Upper lobe of left lung (tissue), 6 donors: Measurements from ENCODE around the gene BBC3. TPM values are rescaled to one million over a fixed set of nuclear protein-coding genes. Genes with fewer than 3 reads are reported as not detected.
"Not testable (repeated sequence)": the region's sequence is repeated elsewhere in the genome, so short reads cannot be mapped to it uniquely, and the experiment has no call there.

Source experiments
- ATAC-seq, 2 donors: fragments of 200-7000 bp; cut with Tn5 transposase; one replicate each; pipeline ENCODE4 v1.9.1; 2022; ENCODE audit warnings: mild to moderate bottlenecking in 2 of 2, moderate library complexity in 2 of 2; ENCODE audit not compliant: low FRiP score in 2 of 2
- DNase-seq, 2 donors: peaks; one replicate each; pipeline ENCODE4 v3.0.0-alpha.2; 2019 to 2020
- H3K27ac ChIP-seq, 4 donors: fragments of 200-600 bp; sonication (generic); one replicate each; pipeline ENCODE4 v1.5.1; 2016 to 2019
- H3K27me3 ChIP-seq, 4 donors: fragments of 200-600 bp; sonication (generic); one replicate each; pipeline ENCODE4 v1.5.1; 2017 to 2019
- H3K36me3 ChIP-seq, 4 donors: fragments of 200-600 bp; sonication (generic); one replicate each; pipeline ENCODE4 v1.5.1; 2016 to 2019
- H3K4me1 ChIP-seq, 4 donors: fragments of 200-600 bp; sonication (generic); one replicate each; pipeline ENCODE4 v1.5.1; 2018 to 2019
- H3K4me3 ChIP-seq, 4 donors: fragments of 200-600 bp; sonication (generic); one replicate each; pipeline ENCODE4 v1.5.1; 2017 to 2019; ENCODE audit warnings: mild to moderate bottlenecking in 2 of 4, moderate library complexity in 1 of 4
- H3K9me3 ChIP-seq, 4 donors: fragments of 200-600 bp; sonication (generic); one replicate each; pipeline ENCODE4 v1.5.1; 2018 to 2019
- EP300 ChIP-seq, 4 donors: sonication (generic); formaldehyde crosslinking; IDR thresholded peaks; one replicate each; pipeline ENCODE4 v1.5.1; 2017; ENCODE audit warnings: antibody characterized with exemption in 4 of 4, control low read depth in 2 of 4
- POLR2A ChIP-seq, 4 donors: fragments of 450-650 bp; IDR thresholded peaks; one replicate each; pipeline ENCODE4 v1.5.1; 2016 to 2017; ENCODE audit warnings: antibody characterized with exemption in 4 of 4, mild to moderate bottlenecking in 2 of 4
- POLR2AphosphoS5 ChIP-seq, 2 donors: sonication (generic); formaldehyde crosslinking; IDR thresholded peaks; one replicate each; pipeline ENCODE4 v1.5.1; 2017; ENCODE audit warnings: antibody characterized with exemption in 2 of 2
- WGBS, 2 donors: methylation state at CpG; one replicate each; pipeline ENCODE4 v1.1.5; 2017 to 2018; 5-methylcytosine and 5-hydroxymethylcytosine counted together
- total RNA-seq, 6 donors: library from RNA; depleted of rRNA in 4 of 6; stranded (reverse); fragments of >200 nt in 4 of 6; gene quantifications; one replicate each; pipeline versions ENCODE4 v1.1.0 to v1.2.1, GENCODE V29; 2016 to 2021
- TF ChIP-seq, protein P1 (sequence below), 6 experiments: fragments of 450-650 bp in 4 of 6; fragments of 200-600 bp in 2 of 6; sonication (generic) in 2 of 6; IDR thresholded peaks; one replicate each; pipeline ENCODE4 v1.5.1; 2016 to 2019; ENCODE audit warnings: antibody characterized with exemption in 6 of 6
- donor health status: DM: no; HTN: no; CAD: no; lungs with moderate emphysema.
- donor health status: DM: no; HTN: yes; CAD: no; lungs with severe emphysema.

Gene BBC3
- total RNA-seq, 6 donors from 2014 or later: 7.4 to 29.3 (median 15.9) TPM

DNA sequence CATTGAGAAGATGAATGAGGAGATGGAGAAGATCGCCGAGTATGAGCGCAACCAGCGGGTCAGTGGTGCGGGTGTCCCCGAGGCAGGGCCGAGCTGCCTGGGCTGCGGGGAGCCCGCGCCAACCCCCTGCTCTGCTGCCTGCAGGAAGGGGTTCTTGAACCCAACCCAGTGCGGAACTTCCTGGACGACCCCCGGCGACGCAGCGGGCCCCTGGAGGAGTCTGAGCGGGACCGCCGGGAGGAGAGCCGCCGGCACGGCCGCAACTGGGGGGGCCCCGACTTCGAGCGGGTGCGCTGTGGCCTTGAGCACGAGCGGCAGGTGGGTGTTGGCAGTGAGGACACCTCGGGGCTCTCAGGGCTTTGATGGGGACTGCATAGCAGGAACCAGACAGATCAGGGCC, 33.6 kb upstream of the BBC3 start:
- ATAC-seq (no peak), DNase-seq (peak in 1 of 2 donors; percentile 86)
- Histone ChIP-seq H3K9me3 (no peaks in the 10 kb centered on the region), H3K27ac (no peak overlapping the region), H3K27me3 (no peaks in the 10 kb centered on the region), H3K36me3 (peaks cover 23 to 94% (median 79%) of the 10 kb centered on the region in 4 donors), H3K4me1 (peaks cover 0 to 10% (median 0%) of the 10 kb centered on the region in 4 donors), H3K4me3 (no peak overlapping the region)
- TF ChIP-seq POLR2A (IDR thresholded peaks at IDR 0.05): no peak
- no peak for TF ChIP-seq POLR2AphosphoS5 (IDR thresholded peaks at IDR 0.05)
- TF ChIP-seq EP300 (IDR thresholded peaks at IDR 0.05): no peak
- TF ChIP-seq, protein P1, sequence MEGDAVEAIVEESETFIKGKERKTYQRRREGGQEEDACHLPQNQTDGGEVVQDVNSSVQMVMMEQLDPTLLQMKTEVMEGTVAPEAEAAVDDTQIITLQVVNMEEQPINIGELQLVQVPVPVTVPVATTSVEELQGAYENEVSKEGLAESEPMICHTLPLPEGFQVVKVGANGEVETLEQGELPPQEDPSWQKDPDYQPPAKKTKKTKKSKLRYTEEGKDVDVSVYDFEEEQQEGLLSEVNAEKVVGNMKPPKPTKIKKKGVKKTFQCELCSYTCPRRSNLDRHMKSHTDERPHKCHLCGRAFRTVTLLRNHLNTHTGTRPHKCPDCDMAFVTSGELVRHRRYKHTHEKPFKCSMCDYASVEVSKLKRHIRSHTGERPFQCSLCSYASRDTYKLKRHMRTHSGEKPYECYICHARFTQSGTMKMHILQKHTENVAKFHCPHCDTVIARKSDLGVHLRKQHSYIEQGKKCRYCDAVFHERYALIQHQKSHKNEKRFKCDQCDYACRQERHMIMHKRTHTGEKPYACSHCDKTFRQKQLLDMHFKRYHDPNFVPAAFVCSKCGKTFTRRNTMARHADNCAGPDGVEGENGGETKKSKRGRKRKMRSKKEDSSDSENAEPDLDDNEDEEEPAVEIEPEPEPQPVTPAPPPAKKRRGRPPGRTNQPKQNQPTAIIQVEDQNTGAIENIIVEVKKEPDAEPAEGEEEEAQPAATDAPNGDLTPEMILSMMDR (IDR thresholded peaks at IDR 0.05): no peak
- 94 to 97% methylated on average over 19 to 30 of the region's 30 CpGs for WGBS, 2 donors

DNA sequence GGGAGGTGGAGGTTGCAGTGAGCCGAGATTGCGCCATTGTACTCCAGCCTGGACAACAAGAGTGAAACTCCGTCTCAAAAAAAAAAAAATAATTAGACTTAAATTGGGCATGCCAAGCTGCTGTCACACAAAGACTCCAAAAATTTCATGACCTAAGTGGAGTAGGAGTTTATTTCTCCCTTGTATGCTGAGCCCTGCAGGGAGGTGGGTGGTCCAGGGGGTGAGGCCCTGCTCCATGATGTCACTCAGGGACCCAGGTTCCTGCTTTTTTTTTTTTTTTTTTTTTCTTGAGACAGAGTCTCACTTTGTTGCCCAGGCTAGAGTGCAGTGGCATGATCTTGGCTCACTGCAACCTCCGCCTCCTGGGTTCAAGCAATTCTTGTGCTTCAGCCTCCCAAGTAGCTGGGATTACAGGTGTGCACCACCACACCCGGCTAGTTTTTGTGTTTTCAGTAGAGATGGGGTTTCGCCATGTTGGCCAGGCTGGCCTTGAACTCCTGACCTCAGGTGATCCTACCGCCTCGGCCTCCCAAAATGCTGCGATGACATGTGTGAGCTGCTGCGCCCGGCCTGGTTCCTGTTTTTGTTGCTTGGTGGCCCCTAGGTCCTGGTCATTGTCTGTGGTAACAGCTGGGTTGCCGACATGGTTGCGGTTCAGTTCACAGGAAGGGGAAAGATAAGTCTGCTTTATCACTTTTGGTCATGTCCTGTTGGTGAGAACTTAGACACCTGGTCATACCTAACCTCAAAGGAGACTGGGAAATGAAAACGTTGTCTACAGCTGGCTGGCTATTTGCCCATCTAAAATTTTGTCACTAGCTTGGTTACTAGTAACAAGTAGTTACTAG, 31.2 kb upstream of the BBC3 start:
- not testable (repeated sequence) for DNase-seq, H3K27ac ChIP-seq, H3K9me3 ChIP-seq, H3K4me3 ChIP-seq, ATAC-seq, H3K27me3 ChIP-seq
- Histone ChIP-seq H3K4me1 (peaks cover 15 to 32% (median 17%) of the 10 kb centered on the region in 4 donors), H3K36me3 (peaks cover 21 to 87% (median 77%) of the 10 kb centered on the region in 4 donors)
- 76 to 85% methylated on average over 14 of the region's 14 CpGs for WGBS, 2 donors

DNA sequence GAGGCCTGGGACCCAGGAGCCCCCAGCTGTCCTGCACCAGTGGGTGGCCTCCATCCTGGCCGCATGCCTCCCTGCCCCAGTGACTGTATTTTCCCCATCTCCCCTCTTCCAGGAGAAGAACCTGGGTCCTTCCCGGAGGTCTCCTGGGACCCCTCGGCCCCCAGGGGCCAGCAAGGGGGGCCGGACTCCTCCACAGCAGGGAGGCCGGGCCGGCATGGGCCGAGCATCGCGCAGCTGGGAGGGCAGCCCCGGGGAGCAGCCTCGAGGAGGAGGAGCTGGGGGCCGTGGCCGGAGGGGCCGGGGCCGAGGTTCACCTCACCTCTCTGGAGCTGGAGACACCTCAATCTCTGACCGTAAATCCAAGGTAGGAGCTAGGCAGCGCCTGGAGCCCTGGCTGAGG, 29.5 kb upstream of the BBC3 start:
- H3K4me1 ChIP-seq: peaks cover 21 to 39% (median 24%) of the 10 kb centered on the region in 4 donors
- H3K4me3 ChIP-seq: no peak overlapping the region
- H3K36me3 ChIP-seq: peaks cover 20 to 71% (median 61%) of the 10 kb centered on the region in 4 donors
- H3K9me3 ChIP-seq: no peaks in the 10 kb centered on the region
- no peak for ATAC-seq
- TF ChIP-seq, protein P1 (IDR thresholded peaks at IDR 0.05): no peak
- no peak for TF ChIP-seq POLR2AphosphoS5 (IDR thresholded peaks at IDR 0.05)
- TF ChIP-seq EP300 (IDR thresholded peaks at IDR 0.05): no peak
- TF ChIP-seq POLR2A (IDR thresholded peaks at IDR 0.05): no peak
- 94 to 98% methylated on average over 16 to 17 of the region's 17 CpGs for WGBS, 2 donors
- DNase-seq: peak in 1 of 2 donors; percentile 86
- no peaks in the 10 kb centered on the region for H3K27me3 ChIP-seq
- no peak overlapping the region for H3K27ac ChIP-seq

DNA sequence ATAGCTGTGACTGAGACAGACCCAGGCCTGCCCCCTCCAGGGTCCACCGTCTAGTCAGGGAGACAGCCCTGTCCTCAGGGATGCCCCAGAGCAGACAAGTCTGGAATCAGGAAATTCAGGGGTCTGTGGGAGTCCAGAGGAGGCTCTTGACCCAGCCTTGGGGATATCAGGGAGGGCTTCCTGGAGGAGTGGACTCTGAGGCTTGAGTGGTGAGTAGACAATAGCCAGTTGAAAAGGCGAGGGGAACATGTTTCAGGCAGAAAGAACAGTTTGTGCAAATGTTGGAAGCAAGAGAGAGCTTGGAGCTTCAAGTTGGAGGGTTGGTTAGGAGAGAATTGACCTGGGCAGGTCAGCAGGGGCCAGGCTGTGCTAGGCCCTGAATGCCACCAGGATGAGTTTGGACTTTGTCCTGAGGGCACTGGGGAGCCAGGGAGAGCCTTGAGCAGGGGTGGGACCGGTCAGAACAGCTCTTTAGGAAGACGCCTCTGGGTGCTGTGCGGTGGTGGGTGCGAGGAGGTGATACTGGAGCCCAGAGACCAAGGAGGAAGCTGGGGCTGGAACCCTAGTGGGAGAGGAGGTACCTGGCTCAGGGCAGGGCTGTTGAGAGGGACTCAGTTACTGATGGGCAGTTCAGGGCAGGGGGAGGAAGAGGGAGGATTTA, 28.0 kb upstream of the BBC3 start:
- DNase-seq: no peak
- Histone ChIP-seq H3K4me3 (no peak overlapping the region), H3K36me3 (peaks cover 9 to 56% (median 48%) of the 10 kb centered on the region in 4 donors), H3K27ac (peak overlapping the region in 3 of 4 donors; percentile 93 to 97 (median 96)), H3K9me3 (no peaks in the 10 kb centered on the region), H3K27me3 (no peaks in the 10 kb centered on the region), H3K4me1 (peaks cover 23 to 44% (median 25%) of the 10 kb centered on the region in 4 donors)
- 93 to 94% methylated on average over 6 of the region's 6 CpGs for WGBS, 2 donors
- TF ChIP-seq EP300 (IDR thresholded peaks at IDR 0.05) (no peak), POLR2A (IDR thresholded peaks at IDR 0.05) (no peak), POLR2AphosphoS5 (IDR thresholded peaks at IDR 0.05) (no peak)
- TF ChIP-seq, protein P1 (IDR thresholded peaks at IDR 0.05): no peak
- no peak for ATAC-seq

DNA sequence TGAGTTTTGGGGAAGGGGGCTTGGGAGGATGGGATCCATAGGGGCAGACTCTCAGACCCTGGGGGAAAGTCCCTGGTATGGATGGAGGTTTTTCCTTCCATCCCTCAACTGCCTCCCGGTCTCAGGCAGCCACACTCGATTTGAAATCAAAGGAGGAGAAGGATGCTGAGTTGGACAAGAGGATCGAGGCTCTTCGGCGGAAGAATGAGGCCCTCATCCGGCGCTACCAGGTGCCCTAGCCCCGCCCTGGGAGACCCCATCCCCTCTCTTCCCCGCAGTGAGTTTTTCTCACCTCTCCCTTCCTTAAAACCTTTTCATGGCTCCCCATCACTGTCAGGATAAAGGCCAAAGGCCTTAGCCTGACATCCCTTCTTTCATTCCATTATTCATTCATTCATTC, 27.4 kb upstream of the BBC3 start:
- TF ChIP-seq, protein P1 (IDR thresholded peaks at IDR 0.05): no peak
- TF ChIP-seq EP300 (IDR thresholded peaks at IDR 0.05) (no peak), POLR2A (IDR thresholded peaks at IDR 0.05) (no peak), POLR2AphosphoS5 (IDR thresholded peaks at IDR 0.05) (no peak)
- Histone ChIP-seq H3K27ac (peak overlapping the region; percentile 90 to 97 (median 94)), H3K9me3 (no peaks in the 10 kb centered on the region), H3K4me1 (peaks cover 23 to 44% (median 25%) of the 10 kb centered on the region in 4 donors), H3K4me3 (peak overlapping the region in 2 of 4 donors; percentile 52 to 64), H3K27me3 (no peaks in the 10 kb centered on the region), H3K36me3 (peaks cover 9 to 51% (median 45%) of the 10 kb centered on the region in 4 donors)
- 86 to 87% methylated on average over 9 of the region's 9 CpGs for WGBS, 2 donors
- ATAC-seq (no peak), DNase-seq (no peak)
